Dedifferentiated amniotic fluid mesenchymal stem cell (primary cell): Measurements from ENCODE around the gene TLR9.

Source experiments
- DNase-seq: peaks from one replicate; pipeline ENCODE4 v3.0.0-alpha.2; 2016; ENCODE audit errors: extremely low spot score

The TLR9 gene

GRCh38 chr3:52173101-52173500 is 52.3 kb downstream of the TLR9 start:
- no peak for DNase-seq

- no peak for DNase-seq
Measured at GRCh38 chr3:52172262-52172757, 53.1 kb downstream of the TLR9 start.

DNA sequence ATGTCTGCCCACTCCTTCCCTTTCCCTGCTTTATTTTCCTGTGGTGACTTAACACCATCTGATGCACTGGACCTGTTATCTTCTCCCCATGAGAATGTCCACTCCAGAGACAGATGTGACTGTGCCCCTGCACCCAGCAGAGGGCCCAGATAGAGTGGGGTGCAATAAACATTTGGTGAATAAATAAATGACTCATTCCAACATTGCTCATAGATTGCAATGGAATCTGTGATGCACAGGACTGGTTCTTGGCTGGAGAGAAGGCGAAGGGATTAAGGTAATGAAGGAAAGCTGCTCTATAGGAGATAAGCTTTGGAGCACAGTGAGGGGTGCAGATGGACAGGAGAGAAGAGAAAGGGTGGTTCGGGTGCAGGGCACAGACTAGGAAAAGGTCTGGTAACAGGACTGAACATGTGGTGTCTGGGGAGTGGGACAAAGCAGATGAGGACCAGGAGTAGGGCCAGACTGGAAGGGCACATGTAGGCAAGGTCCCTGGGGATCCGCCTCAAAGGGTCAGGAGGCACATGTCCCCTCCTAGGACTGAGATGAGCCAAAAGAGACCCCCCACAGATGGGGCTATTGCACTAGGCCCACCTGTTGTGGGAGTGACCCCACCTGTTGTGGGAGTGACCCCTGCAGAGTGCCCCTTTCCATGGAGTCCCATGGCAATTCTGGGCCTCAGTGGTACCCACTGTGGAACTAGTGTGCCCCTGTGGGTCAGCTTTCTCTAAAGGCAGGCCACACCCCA is 53.8 kb downstream of the TLR9 start:
- DNase-seq, result peak; percentile 71
